ENCODE data around the gene ETFA.

DNA sequence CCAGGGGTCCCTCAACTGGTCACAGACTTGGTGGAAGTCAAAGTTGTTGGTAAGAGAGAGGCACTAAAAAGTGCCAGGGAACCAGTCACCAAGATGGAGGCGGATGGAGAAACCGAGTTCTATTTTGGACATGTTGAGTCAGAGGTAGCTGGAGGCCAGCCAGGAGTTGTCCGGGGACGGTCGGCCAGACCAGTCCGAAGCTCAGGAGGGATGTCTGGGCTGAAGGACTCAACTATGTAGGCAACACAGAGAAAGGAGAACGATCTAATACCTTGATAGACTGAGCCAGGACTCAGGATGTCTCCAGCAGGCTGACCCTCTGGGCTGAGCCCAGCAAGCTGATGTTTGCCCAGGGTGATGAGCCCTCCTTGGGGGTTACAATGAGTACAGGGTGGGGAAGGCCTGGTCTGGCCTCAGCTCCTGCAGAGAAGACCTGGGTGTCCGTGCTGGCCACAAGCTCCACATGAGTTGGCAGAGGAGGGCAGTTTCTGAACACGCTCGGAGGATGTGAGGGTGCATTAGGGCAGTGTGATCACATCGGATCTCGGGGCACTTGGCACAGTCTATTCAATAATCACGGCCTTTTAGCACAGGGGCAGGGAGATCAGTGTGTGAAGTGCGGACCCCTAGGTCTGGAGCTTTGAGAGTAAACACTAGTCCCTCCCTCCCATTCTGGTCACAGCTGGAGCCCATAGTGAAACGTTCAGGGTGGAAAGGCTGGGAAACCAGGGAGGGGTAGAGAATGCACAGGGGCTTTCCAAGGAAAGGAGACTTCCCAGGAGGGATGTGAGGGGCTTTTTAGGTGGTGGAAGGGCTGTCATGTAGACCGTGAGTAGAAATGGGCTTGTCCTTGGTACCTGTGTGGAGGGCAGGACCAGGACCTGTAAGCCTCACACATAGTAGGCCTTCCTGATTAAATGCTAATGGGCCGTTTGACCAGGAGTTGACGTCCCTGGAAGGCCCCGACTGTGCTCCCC, 111.9 kb downstream of the ETFA start:
- TF ChIP-seq, protein P1, sequence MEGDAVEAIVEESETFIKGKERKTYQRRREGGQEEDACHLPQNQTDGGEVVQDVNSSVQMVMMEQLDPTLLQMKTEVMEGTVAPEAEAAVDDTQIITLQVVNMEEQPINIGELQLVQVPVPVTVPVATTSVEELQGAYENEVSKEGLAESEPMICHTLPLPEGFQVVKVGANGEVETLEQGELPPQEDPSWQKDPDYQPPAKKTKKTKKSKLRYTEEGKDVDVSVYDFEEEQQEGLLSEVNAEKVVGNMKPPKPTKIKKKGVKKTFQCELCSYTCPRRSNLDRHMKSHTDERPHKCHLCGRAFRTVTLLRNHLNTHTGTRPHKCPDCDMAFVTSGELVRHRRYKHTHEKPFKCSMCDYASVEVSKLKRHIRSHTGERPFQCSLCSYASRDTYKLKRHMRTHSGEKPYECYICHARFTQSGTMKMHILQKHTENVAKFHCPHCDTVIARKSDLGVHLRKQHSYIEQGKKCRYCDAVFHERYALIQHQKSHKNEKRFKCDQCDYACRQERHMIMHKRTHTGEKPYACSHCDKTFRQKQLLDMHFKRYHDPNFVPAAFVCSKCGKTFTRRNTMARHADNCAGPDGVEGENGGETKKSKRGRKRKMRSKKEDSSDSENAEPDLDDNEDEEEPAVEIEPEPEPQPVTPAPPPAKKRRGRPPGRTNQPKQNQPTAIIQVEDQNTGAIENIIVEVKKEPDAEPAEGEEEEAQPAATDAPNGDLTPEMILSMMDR (IDR thresholded peaks at IDR 0.05 in 4 of 5, conservative IDR thresholded peaks at IDR 0.05 in 1 of 5): no peak
- no peak for TF ChIP-seq POLR2A (IDR thresholded peaks at IDR 0.05)

Measured in gastrocnemius medialis (tissue), 4 donors.